ENCODE data around the gene ABCC4. TPM values are rescaled to one million over a fixed set of nuclear protein-coding genes. Genes with fewer than 3 reads are reported as not detected.

ABCC4 gene
- total RNA-seq: 10 to 100 TPM; 15.8 to 26.0 (median 23.8) TPM

GRCh38 chr13:95301183-95301967 lies at the start of gene ABCC4:
Gene ABCC4, minus strand, starts transcription at chr13:95301451. Its CDS starts 137 bp downstream, at chr13:95301314.
- Histone ChIP-seq H3K9me3 (no peaks in the 10 kb centered on the region), H3K27me3 (no peaks in the 10 kb centered on the region), H3K27ac (peak within 1 kb of the TSS; percentile 84 to 87 (median 85)), H3K4me1 (peaks cover 0 to 53% (median 28%) of the 10 kb centered on the region in 4 donors), H3K36me3 (no peaks in the 10 kb centered on the region), H3K4me3 (peak within 1 kb of the TSS; percentile 35 to 89 (median 70))
- intact Hi-C loops (cut with DNase I; ENCODE audit: low total_unique reads): no loop called here
- 1% methylated on average over 30 of the region's 98 CpGs; no CpG with 5 or more reads in 1 of the 2 donors for WGBS, 2 donors (ENCODE audit: low coverage in 1 of 2)
- in situ Hi-C loops (cut with MboI; ENCODE audit: low pct_ligation_motif_present in 1 of 4, low pct_unique_long_range_greater_than_20kb in 1 of 4, low sequenced_read_pairs in 3 of 4): loop anchor here in 1 of 4 donors (10.0 kb wide), 1 partner anchor 107 kb away; no protein-coding TSS in a partner anchor
- peak; percentile 73 for DNase-seq
- TF ChIP-seq POLR2A (IDR thresholded peaks at IDR 0.05) (no peak), EP300 (IDR thresholded peaks at IDR 0.05; ENCODE audit: low read depth) (no peak), POLR2AphosphoS5 (IDR thresholded peaks at IDR 0.05) (peak in 2 of 3 donors; percentile 3 to 26), CTCF (IDR thresholded peaks at IDR 0.05) (no peak)

GRCh38 chr13:95349267-95349666 lies 48.0 kb upstream of the ABCC4 start:
- intact Hi-C loops (cut with DNase I; ENCODE audit: low total_unique reads) (no loop called here), in situ Hi-C loops (cut with MboI; ENCODE audit: low pct_ligation_motif_present in 1 of 4, low pct_unique_long_range_greater_than_20kb in 1 of 4, low sequenced_read_pairs in 3 of 4) (no loop called here)
- no peaks in the 10 kb centered on the region for H3K4me1 ChIP-seq
- H3K4me3 ChIP-seq: no peak overlapping the region
- no peaks in the 10 kb centered on the region for H3K27me3 ChIP-seq
- no peak overlapping the region for H3K27ac ChIP-seq
- 61 to 83% methylated on average over 1 to 4 of the region's 4 CpGs for WGBS, 2 donors (ENCODE audit: low coverage in 1 of 2)
- TF ChIP-seq CTCF (IDR thresholded peaks at IDR 0.05) (no peak), EP300 (IDR thresholded peaks at IDR 0.05; ENCODE audit: low read depth) (no peak), POLR2A (IDR thresholded peaks at IDR 0.05) (no peak), POLR2AphosphoS5 (IDR thresholded peaks at IDR 0.05) (no peak)
- H3K36me3 ChIP-seq: no peaks in the 10 kb centered on the region
- no peak for DNase-seq
- no peaks in the 10 kb centered on the region for H3K9me3 ChIP-seq

GRCh38 chr13:95343944-95344343 lies 42.7 kb upstream of the ABCC4 start:
- in situ Hi-C loops (cut with MboI; ENCODE audit: low pct_ligation_motif_present in 1 of 4, low pct_unique_long_range_greater_than_20kb in 1 of 4, low sequenced_read_pairs in 3 of 4): no loop called here

More at GRCh38 chr13:95343944-95344343, 42.7 kb upstream of the ABCC4 start:
- 63 to 67% methylated on average over 2 to 3 of the region's 3 CpGs for WGBS, 2 donors (ENCODE audit: low coverage in 1 of 2)
- Histone ChIP-seq H3K36me3 (no peaks in the 10 kb centered on the region), H3K9me3 (no peaks in the 10 kb centered on the region), H3K27me3 (no peaks in the 10 kb centered on the region), H3K27ac (no peak overlapping the region), H3K4me3 (no peak overlapping the region), H3K4me1 (no peaks in the 10 kb centered on the region)
- no peak for DNase-seq
- no peak for TF ChIP-seq CTCF (IDR thresholded peaks at IDR 0.05)
- TF ChIP-seq POLR2AphosphoS5 (IDR thresholded peaks at IDR 0.05): no peak
- TF ChIP-seq EP300 (IDR thresholded peaks at IDR 0.05; ENCODE audit: low read depth): no peak
- no peak for TF ChIP-seq POLR2A (IDR thresholded peaks at IDR 0.05)
- intact Hi-C loops (cut with DNase I; ENCODE audit: low total_unique reads): no loop called here

Data from transverse colon (tissue), 4 donors.